Epithelial cell of esophagus (primary cell): ENCODE measurements around the gene NAXD.
A peak's percentile ranks its signal among the peaks of the same experiment; 100 is the strongest.

Source experiments
- DNase-seq: peaks from one replicate; pipeline ENCODE4 v3.0.0; 2010; ENCODE audit warnings: low read depth
- H3K4me3 ChIP-seq: 2 replicates; pipeline ENCODE4 v1.5.1; 2011; ENCODE audit warnings: mild to moderate bottlenecking, low read length, control low read depth
- TF ChIP-seq, protein P1 (sequence below): IDR thresholded peaks from 2 replicates; pipeline ENCODE4 v1.5.1; 2011; ENCODE audit warnings: low read depth, mild to moderate bottlenecking, low read length, control low read depth, inconsistent platforms; ENCODE audit not compliant: insufficient read depth; ENCODE audit errors: missing control alignments

The NAXD gene

DNA sequence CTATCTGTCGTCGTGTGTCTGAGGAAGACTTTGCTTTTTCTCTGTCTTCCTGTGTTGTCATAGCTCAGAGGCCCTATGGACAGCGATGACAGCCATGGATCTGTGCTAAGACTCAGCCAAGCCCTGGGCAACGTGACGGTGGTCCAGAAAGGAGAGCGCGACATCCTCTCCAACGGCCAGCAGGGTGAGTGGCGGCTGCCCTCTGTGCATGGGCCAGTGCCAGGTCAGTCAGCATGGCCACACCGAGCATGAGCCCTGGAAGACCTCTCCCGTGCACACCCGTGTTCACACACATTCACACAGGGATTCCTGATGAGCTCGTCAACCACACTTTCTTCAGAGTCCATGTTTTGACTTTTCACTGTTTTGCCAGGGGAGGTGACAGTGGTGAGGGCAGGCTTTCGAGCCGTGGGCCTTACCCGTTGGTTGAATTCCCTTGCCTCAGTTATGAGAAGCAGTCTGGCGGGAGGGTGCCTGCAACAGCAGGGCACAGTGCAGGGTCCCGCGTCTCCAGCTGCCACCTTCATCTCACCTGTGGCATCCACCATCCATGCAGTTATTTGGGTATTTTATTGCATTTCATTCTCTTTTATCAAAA lies 20.2 kb downstream of the NAXD start:
- TF ChIP-seq, protein P1, sequence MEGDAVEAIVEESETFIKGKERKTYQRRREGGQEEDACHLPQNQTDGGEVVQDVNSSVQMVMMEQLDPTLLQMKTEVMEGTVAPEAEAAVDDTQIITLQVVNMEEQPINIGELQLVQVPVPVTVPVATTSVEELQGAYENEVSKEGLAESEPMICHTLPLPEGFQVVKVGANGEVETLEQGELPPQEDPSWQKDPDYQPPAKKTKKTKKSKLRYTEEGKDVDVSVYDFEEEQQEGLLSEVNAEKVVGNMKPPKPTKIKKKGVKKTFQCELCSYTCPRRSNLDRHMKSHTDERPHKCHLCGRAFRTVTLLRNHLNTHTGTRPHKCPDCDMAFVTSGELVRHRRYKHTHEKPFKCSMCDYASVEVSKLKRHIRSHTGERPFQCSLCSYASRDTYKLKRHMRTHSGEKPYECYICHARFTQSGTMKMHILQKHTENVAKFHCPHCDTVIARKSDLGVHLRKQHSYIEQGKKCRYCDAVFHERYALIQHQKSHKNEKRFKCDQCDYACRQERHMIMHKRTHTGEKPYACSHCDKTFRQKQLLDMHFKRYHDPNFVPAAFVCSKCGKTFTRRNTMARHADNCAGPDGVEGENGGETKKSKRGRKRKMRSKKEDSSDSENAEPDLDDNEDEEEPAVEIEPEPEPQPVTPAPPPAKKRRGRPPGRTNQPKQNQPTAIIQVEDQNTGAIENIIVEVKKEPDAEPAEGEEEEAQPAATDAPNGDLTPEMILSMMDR = no peak
- DNase-seq = no peak
- H3K4me3 ChIP-seq = no peak overlapping the region

DNA sequence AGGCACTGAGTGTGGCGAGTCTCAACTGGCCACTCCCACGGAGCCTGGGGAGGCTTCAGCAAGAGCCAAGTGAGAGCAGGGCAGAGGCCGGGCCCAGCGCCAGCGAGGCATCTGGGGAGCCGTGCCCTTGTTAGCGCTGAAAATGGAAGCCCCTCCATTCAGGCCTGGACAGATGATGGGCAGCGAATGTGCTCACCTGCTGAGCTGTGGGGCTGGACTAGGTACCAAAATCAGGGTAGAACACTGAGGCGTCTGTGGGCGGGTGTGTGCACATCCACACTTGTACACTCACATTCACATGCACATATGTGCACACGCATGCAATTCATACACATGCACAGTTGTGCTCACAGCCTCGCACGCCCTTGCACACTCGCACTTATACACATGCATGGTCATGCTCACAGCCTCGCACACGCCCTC lies 20.7 kb downstream of the NAXD start:
- H3K4me3 ChIP-seq = no peak overlapping the region
- TF ChIP-seq, protein P1 = no peak
- DNase-seq = no peak

DNA sequence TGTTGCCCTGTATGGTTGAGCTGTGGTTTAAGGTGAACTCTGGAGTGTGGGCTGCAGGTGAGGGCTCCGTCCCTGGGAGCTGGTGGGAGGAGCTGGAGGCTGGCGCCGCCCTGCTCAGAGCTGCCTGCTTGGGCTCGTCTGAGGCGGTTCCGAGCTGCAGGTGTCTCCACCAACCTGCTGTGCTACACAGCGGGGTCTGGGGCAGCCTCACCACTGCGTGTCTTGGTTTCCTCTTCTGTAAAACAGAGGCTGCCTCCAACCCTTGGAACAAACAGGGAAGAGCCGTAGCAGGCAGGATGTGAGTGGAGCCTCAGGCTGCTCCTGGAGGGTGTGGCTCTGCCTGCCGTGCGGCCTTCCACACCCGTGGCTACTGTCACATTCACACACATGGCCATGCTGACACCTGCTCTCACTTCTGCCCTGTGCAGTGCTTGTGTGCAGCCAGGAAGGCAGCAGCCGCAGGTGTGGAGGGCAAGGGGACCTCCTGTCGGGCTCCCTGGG lies 21.4 kb downstream of the NAXD start:
- no peak overlapping the region for H3K4me3 ChIP-seq
- TF ChIP-seq, protein P1 = no peak
- peak; percentile 33 for DNase-seq

DNA sequence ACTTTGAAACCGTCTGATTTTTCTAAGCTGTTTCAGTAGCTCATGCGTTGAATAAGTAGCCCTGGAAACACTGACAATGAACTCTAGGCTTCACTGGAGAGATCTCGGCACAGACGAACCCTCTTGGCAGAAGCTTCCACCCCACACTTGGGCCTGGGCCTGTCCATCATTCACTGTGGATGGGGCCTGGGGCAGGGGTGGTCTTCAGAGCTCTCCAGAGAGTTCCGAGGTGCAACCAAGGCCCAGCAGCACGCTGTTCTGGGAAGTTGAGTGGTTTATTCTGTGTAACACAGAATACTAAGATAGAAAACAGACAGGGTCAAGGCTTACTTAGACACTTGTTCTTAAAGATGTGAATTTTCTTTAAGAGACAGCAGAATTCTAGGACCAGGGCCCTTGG lies 21.9 kb downstream of the NAXD start:
- TF ChIP-seq, protein P1 = no peak
- H3K4me3 ChIP-seq = no peak overlapping the region
- no peak for DNase-seq

DNA sequence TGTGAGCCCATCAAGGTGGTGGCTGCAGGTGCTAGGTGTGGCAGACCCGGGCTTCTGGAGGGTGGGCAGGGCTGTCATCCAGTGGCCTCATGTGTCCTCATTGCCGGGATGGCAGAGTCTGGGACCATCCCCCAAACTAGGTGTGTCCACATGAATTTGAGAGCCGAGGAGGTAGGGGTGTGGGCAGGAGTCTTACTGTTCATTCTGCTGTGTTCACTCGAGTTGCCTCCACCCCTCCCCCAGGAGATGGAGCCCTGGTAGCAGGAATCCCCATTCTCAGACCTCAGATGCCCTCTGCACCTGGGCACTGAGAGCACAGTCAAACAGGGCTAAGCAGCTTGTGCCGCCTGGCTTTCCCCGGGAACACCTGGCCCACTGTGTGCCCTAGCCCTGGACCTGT lies 22.4 kb downstream of the NAXD start:
- TF ChIP-seq, protein P1 = no peak
- H3K4me3 ChIP-seq = no peak overlapping the region
- no peak for DNase-seq

DNA sequence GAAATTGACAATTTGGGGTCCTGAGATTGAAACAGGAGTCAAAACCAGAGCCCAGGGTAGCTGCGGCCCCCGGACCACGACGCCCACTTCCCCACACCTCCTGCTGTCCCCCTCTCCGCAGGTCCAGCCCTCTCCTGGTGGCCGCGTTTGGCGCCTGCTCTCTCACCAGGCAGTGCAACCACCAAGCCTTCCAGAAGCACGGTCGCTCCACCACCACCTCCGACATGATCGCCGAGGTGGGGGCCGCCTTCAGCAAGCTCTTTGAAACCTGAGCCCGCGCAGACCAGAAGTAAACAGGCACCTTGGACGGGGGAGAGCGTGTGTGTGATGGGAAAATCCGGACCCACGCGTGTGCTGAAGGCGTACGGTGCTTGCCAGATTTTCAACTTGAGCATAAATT lies 22.9 kb downstream of the NAXD start:
- DNase-seq = no peak
- TF ChIP-seq, protein P1 = no peak
- no peak overlapping the region for H3K4me3 ChIP-seq
